HCT116 (cell line): ENCODE data around the gene MTHFD2L. TPM values are rescaled to one million over a fixed set of nuclear protein-coding genes. Genes with fewer than 3 reads are reported as not detected.
A peak's percentile ranks its signal among the peaks of the same experiment; 100 is the strongest.

ENCODE experiments used
- ATAC-seq: fragments of 200-7000 bp; cut with Tn5 transposase; 2 replicates; pipeline ENCODE4 v1.9.1; 2020; ENCODE audit warnings: mild to moderate bottlenecking, moderate library complexity
- BruUV-seq: library from RNA; stranded (reverse); fragments of 400-500 nt; replicated peaks from 2 replicates; lab custom pipeline; 2021; lab: Mats Ljungman, UMichigan
- CTCF ChIA-PET: fragments of 300-600 bp; sonication (Branson Sonifier 250); formaldehyde crosslinking; loops from one replicate; lab custom pipeline; 2021; ENCODE audit warnings: antibody characterized with exemption; lab: Charles Lee
- POLR2A ChIA-PET: fragments of 300-600, 350-600 bp; sonication (Branson Sonifier 250); formaldehyde crosslinking; loops from one replicate; lab custom pipeline; 2021; ENCODE audit warnings: antibody characterized with exemption; lab: Charles Lee
- RAD21 ChIA-PET, 2 experiments: fragments of 300-600 bp; sonication (Branson Sonifier 250); formaldehyde crosslinking; loops; one replicate each; lab custom pipeline; 2023; ENCODE audit warnings: low total read pairs in 2 of 2; ENCODE audit not compliant: uncharacterized antibody in 2 of 2, unreplicated experiment in 2 of 2, low non-redundant PET in 1 of 2; lab: Charles Lee
- DNase-seq: peaks from one replicate; pipeline ENCODE4 v3.0.0-alpha.2; 2010; ENCODE audit warnings: low read depth, low spot score
- H2AFZ ChIP-seq: fragments of 200-600 bp; shearing (Covaris generic), sonication (generic); 2 replicates; pipeline ENCODE4 v1.6.1; 2017; ENCODE audit warnings: low read depth, mixed run types, mixed read lengths, antibody characterized with exemption, low read length; ENCODE audit not compliant: poor library complexity, severe bottlenecking
- H3K27ac ChIP-seq: 2 replicates; pipeline ENCODE4 v1.5.1; 2012; ENCODE audit warnings: low read depth, low read length
- H3K27me3 ChIP-seq: fragments of 200-600 bp; sonication (generic); 2 replicates; pipeline ENCODE4 v1.6.1; 2016; ENCODE audit warnings: mixed run types, low read length, mixed read lengths; ENCODE audit not compliant: insufficient read depth
- H3K36me3 ChIP-seq, 2 experiments: fragments of 200-500 bp in 1 of 2; fragments of 200-600 bp in 1 of 2; sonication (Bioruptor generic) in 1 of 2; sonication (generic) in 1 of 2; 2 replicates each; pipeline versions ENCODE4 v1.5.1 to v1.6.1; 2014 to 2016; ENCODE audit warnings: low read length in 2 of 2, inconsistent platforms in 1 of 2, mixed read lengths in 1 of 2, mixed run types in 1 of 2; ENCODE audit not compliant: insufficient read depth in 2 of 2, control insufficient read depth in 1 of 2
- H3K4me1 ChIP-seq, 2 experiments: fragments of 200-600 bp in 1 of 2; sonication (generic) in 1 of 2; 2 replicates each; pipeline versions ENCODE4 v1.5.1 to v1.6.1; 2012 to 2017; ENCODE audit warnings: low read length in 2 of 2, inconsistent platforms in 1 of 2, mild to moderate bottlenecking in 1 of 2, mixed read lengths in 1 of 2, mixed run types in 1 of 2, moderate library complexity in 1 of 2; ENCODE audit not compliant: insufficient read depth in 2 of 2, control insufficient read depth in 1 of 2
- H3K4me2 ChIP-seq: fragments of 200-600 bp; sonication (generic); 2 replicates; pipeline ENCODE4 v1.6.1; 2017; ENCODE audit warnings: mixed run types, low read length, mixed read lengths
- H3K4me3 ChIP-seq, 2 experiments: fragments of 200-600 bp in 1 of 2; sonication (generic) in 1 of 2; replicated peaks in 1 of 2; 2 replicates each; pipeline ENCODE4 v1.5.1; 2011 to 2016; ENCODE audit warnings: low read length in 2 of 2, control low read depth in 1 of 2, low read depth in 1 of 2, mild to moderate bottlenecking in 1 of 2, mixed read lengths in 1 of 2, mixed run types in 1 of 2
- H3K79me2 ChIP-seq: fragments of 200-600 bp; sonication (generic); 2 replicates; pipeline ENCODE4 v1.6.1; 2017; ENCODE audit warnings: mild to moderate bottlenecking, mixed run types, low read length, moderate library complexity, mixed read lengths; ENCODE audit not compliant: insufficient read depth
- H3K9ac ChIP-seq: fragments of 200-600 bp; sonication (generic); 2 replicates; pipeline ENCODE4 v1.6.1; 2016; ENCODE audit warnings: low read length, mixed read lengths
- H3K9me2 ChIP-seq: fragments of 200-600 bp; sonication (generic), shearing (Covaris generic); 2 replicates; pipeline ENCODE4 v1.6.1; 2017; ENCODE audit warnings: mixed run types, mild to moderate bottlenecking, moderate library complexity; ENCODE audit not compliant: insufficient read depth
- H3K9me3 ChIP-seq, 2 experiments: fragments of 200-500 bp in 1 of 2; fragments of 200-600 bp in 1 of 2; sonication (Bioruptor generic) in 1 of 2; sonication (generic) in 1 of 2; 2 replicates each; pipeline ENCODE4 v1.6.1; 2014 to 2017; ENCODE audit warnings: low read length in 2 of 2, mixed read lengths in 2 of 2, inconsistent platforms in 1 of 2, low read depth in 1 of 2, mild to moderate bottlenecking in 1 of 2, mixed run types in 1 of 2, moderate library complexity in 1 of 2; ENCODE audit not compliant: control insufficient read depth in 1 of 2, insufficient read depth in 1 of 2
- H4K20me1 ChIP-seq: fragments of 200-600 bp; sonication (generic), shearing (Covaris generic); 2 replicates; pipeline ENCODE4 v1.6.1; 2017; ENCODE audit warnings: mixed run types, mild to moderate bottlenecking, moderate library complexity; ENCODE audit not compliant: insufficient read depth
- ATF3 ChIP-seq: IDR thresholded peaks from 2 replicates; pipeline ENCODE4 v1.6.1; 2012
- CEBPB ChIP-seq: IDR thresholded peaks from 2 replicates; pipeline ENCODE4 v1.6.1; 2012; ENCODE audit warnings: low read depth
- CTCF ChIP-seq, 3 experiments: fragments of 200-600 bp in 1 of 3; sonication (generic) in 1 of 3; IDR thresholded peaks in 2 of 3; conservative IDR thresholded peaks in 1 of 3; 2 replicates each; pipeline ENCODE4 v1.5.1; 2012 to 2017; ENCODE audit warnings: low read depth in 2 of 3, low read length in 2 of 3, antibody characterized with exemption in 1 of 3, borderline replicate concordance in 1 of 3, control low read depth in 1 of 3, mild to moderate bottlenecking in 1 of 3, mixed read lengths in 1 of 3, mixed run types in 1 of 3, moderate library complexity in 1 of 3; ENCODE audit not compliant: insufficient read depth in 1 of 3
- EGR1 ChIP-seq: IDR thresholded peaks from 2 replicates; pipeline ENCODE4 v1.6.1; 2012; ENCODE audit warnings: low read depth
- ELF1 ChIP-seq: IDR thresholded peaks from 2 replicates; pipeline ENCODE4 v1.6.1; 2012; ENCODE audit warnings: low read depth, borderline replicate concordance
- EZH2phosphoT487 ChIP-seq: fragments of 200-600 bp; IDR thresholded peaks from 2 replicates; pipeline ENCODE4 v1.6.1; 2018; ENCODE audit warnings: antibody characterized with exemption, borderline replicate concordance
- MAX ChIP-seq: IDR thresholded peaks from 2 replicates; pipeline ENCODE4 v1.6.1; 2012
- POLR2AphosphoS5 ChIP-seq: IDR thresholded peaks from 2 replicates; pipeline ENCODE4 v1.6.1; 2011; ENCODE audit warnings: mild to moderate bottlenecking, low read depth, low read length, moderate library complexity
- SIN3A ChIP-seq: IDR thresholded peaks from 2 replicates; pipeline ENCODE4 v1.6.1; 2012; ENCODE audit warnings: low read depth
- SRF ChIP-seq: IDR thresholded peaks from 2 replicates; pipeline ENCODE4 v1.6.1; 2012; ENCODE audit warnings: low read depth
- TCF7L2 ChIP-seq: IDR thresholded peaks from 2 replicates; pipeline ENCODE4 v1.7.0; 2011; ENCODE audit warnings: borderline replicate concordance, inconsistent platforms; ENCODE audit not compliant: insufficient read depth, insufficient read length; ENCODE audit errors: extremely low read depth
- YY1 ChIP-seq: IDR thresholded peaks from 2 replicates; pipeline ENCODE4 v1.6.1; 2011; ENCODE audit warnings: low read length, low read depth, moderate library complexity, mild to moderate bottlenecking; ENCODE audit not compliant: insufficient replicate concordance; ENCODE audit errors: extremely low read depth
- ZFX ChIP-seq: fragments of 450-650 bp; IDR thresholded peaks from 2 replicates; pipeline ENCODE4 v1.6.1; 2017
- intact Hi-C: fragments of 100-400 bp; cut with micrococcal nuclease; formaldehyde crosslinking; loops from 2 replicates; pipeline ENCODE4 v1.10.0; 2022
- total RNA-seq: library from RNA; stranded (reverse); gene quantifications from one replicate; pipeline ENCODE4 v1.2.1, GENCODE V29; 2021; ENCODE audit not compliant: unreplicated experiment

MTHFD2L gene
- total RNA-seq, 1 experiment from 2014 or later: 15.0 TPM

- RAD21 ChIA-PET: no interaction called here
- CTCF ChIA-PET: interaction anchor here (1.3 kb wide), 1 partner anchor 9 kb away, joined by 4 read pairs; no protein-coding TSS in a partner anchor
Observed at GRCh38 chr4:74330295-74330750, 172.4 kb downstream of the MTHFD2L start.

GRCh38 chr4:74331252-74331651 lies 173.3 kb downstream of the MTHFD2L start:
- Histone ChIP-seq H3K4me2 (no peak overlapping the region), H3K27me3 (no peaks in the 10 kb centered on the region), H3K79me2 (no peaks in the 10 kb centered on the region), H3K9ac (no peak overlapping the region), H2AFZ (no peak overlapping the region), H3K9me2 (no peaks in the 10 kb centered on the region; the same call in 1 of the 2 replicates), H3K36me3 (no peaks in the 10 kb centered on the region), H3K4me1 (peaks cover 4 to 38% of the 10 kb centered on the region in 2 experiments; a peak in 3 of 4 replicates), H3K9me3 (no peaks in the 10 kb centered on the region), H3K27ac (no peak overlapping the region), H3K4me3 (no peak overlapping the region), H4K20me1 (no peaks in the 10 kb centered on the region)
- no peak for DNase-seq
- intact Hi-C loops: no loop called here
- ATAC-seq: no peak
- CTCF ChIA-PET: no interaction called here
- RAD21 ChIA-PET: no interaction called here
- POLR2A ChIA-PET: no interaction called here
- BruUV-seq: no TSS peak
- TF ChIP-seq TCF7L2: no peak
- no peak for TF ChIP-seq EZH2phosphoT487
- no peak for TF ChIP-seq SIN3A
- TF ChIP-seq CTCF (IDR thresholded peaks at IDR 0.05 in 2 of 3, conservative IDR thresholded peaks at IDR 0.05 in 1 of 3; ENCODE audit: borderline replicate concordance in 1 of 3, insufficient read depth in 1 of 3, low read depth in 2 of 3, low read length in 2 of 3): no peak
- no peak for TF ChIP-seq YY1
- TF ChIP-seq ZFX: no peak
- no peak for TF ChIP-seq POLR2AphosphoS5
- TF ChIP-seq SRF: no peak
- TF ChIP-seq EGR1: no peak
- TF ChIP-seq MAX: no peak
- TF ChIP-seq ATF3: no peak
- TF ChIP-seq, all 23 proteins: peak for 0

More at GRCh38 chr4:74330295-74330750, 172.4 kb downstream of the MTHFD2L start:
- TF ChIP-seq CEBPB: peak; percentile 58; the same call in 1 of the 2 replicates
- TF ChIP-seq ELF1: no peak
- no peaks in the 10 kb centered on the region for H3K79me2 ChIP-seq
- ATAC-seq (no peak), DNase-seq (no peak)
- no peaks in the 10 kb centered on the region for H3K36me3 ChIP-seq
- no peaks in the 10 kb centered on the region for H3K27me3 ChIP-seq
- POLR2A ChIA-PET: interaction anchor here (1.0 kb wide), 1 partner anchor 115 kb away, joined by 4 read pairs; the partner anchor contains the start of gene AREG
- no peak overlapping the region for H3K27ac ChIP-seq
- peak overlapping the region; percentile 31 for H2AFZ ChIP-seq
- no TSS peak for BruUV-seq
- H3K9me2 ChIP-seq: no peaks in the 10 kb centered on the region; the same call in 1 of the 2 replicates
- intact Hi-C loops: no loop called here
- no peak overlapping the region for H3K4me3 ChIP-seq
- no peaks in the 10 kb centered on the region for H4K20me1 ChIP-seq
- H3K4me1 ChIP-seq: peaks cover 4 to 45% of the 10 kb centered on the region in 2 experiments; a peak in 3 of 4 replicates
- no peaks in the 10 kb centered on the region for H3K9me3 ChIP-seq
- H3K4me2 ChIP-seq: peak overlapping the region; percentile 27
- H3K9ac ChIP-seq: no peak overlapping the region
